Neural cell (in vitro differentiated cells): ENCODE measurements around the gene VARS1. TPM values are rescaled to one million over a fixed set of nuclear protein-coding genes. Genes with fewer than 3 reads are reported as not detected.

Experiments
- H2AFZ ChIP-seq: fragments of 200-600, 300-800 bp; sonication (generic), shearing (Covaris generic); 2 replicates; pipeline ENCODE4 v1.6.0; 2014; ENCODE audit warnings: low read depth, mild to moderate bottlenecking, antibody characterized with exemption, low read length, moderate library complexity
- H3F3A ChIP-seq: fragments of 200-600 bp; shearing (Covaris generic); 2 replicates; pipeline ENCODE4 v1.6.1; 2016; ENCODE audit warnings: mild to moderate bottlenecking, moderate library complexity, mixed read lengths, antibody characterized with exemption, low read length; ENCODE audit not compliant: insufficient read depth, poor library complexity, severe bottlenecking
- H3K27ac ChIP-seq: fragments of 200-600, 300-800 bp; sonication (generic), shearing (Covaris generic); 2 replicates; pipeline ENCODE4 v1.5.1; 2014; ENCODE audit warnings: mild to moderate bottlenecking, low read length, moderate library complexity
- H3K27me3 ChIP-seq: fragments of 300-800, 200-600 bp; sonication (generic), shearing (Covaris generic); 2 replicates; pipeline ENCODE4 v1.6.0; 2014; ENCODE audit warnings: mild to moderate bottlenecking, low read depth, low read length, moderate library complexity; ENCODE audit not compliant: insufficient read depth
- H3K36me3 ChIP-seq: fragments of 300-800, 200-600 bp; sonication (generic), shearing (Covaris generic); 2 replicates; pipeline ENCODE4 v1.5.1; 2014; ENCODE audit warnings: mild to moderate bottlenecking, antibody characterized with exemption, low read length, moderate library complexity; ENCODE audit not compliant: insufficient read depth
- H3K4me2 ChIP-seq: fragments of 300-800, 200-600 bp; sonication (generic), shearing (Covaris generic); 2 replicates; pipeline ENCODE4 v1.6.0; 2014; ENCODE audit warnings: mild to moderate bottlenecking, low read length
- H3K4me3 ChIP-seq: fragments of 300-800, 200-600 bp; sonication (generic), shearing (Covaris generic); 2 replicates; pipeline ENCODE4 v1.5.1; 2014; ENCODE audit warnings: mild to moderate bottlenecking, low read length, moderate library complexity
- H3K79me2 ChIP-seq: fragments of 200-600 bp; shearing (Covaris generic); replicated peaks from 2 replicates; pipeline ENCODE4 v1.6.0; 2014; ENCODE audit warnings: mild to moderate bottlenecking, low read length, moderate library complexity; ENCODE audit not compliant: insufficient read depth
- H3K9ac ChIP-seq: fragments of 300-800, 200-600 bp; sonication (generic), shearing (Covaris generic); 2 replicates; pipeline ENCODE4 v1.6.1; 2016; ENCODE audit warnings: mild to moderate bottlenecking, low read length, mixed read lengths
- H3K9me2 ChIP-seq: fragments of 200-600 bp; shearing (Covaris generic); 2 replicates; pipeline ENCODE4 v1.6.1; 2016; ENCODE audit warnings: mild to moderate bottlenecking, low read length, mixed read lengths; ENCODE audit not compliant: insufficient read depth
- H3K9me3 ChIP-seq: fragments of 200-600, 300-800 bp; sonication (generic), shearing (Covaris generic); 2 replicates; pipeline ENCODE4 v1.6.1; 2016; ENCODE audit warnings: mild to moderate bottlenecking, mixed run types, low read length, moderate library complexity, mixed read lengths
- H4K20me1 ChIP-seq: fragments of 200-600 bp; shearing (Covaris generic); 2 replicates; pipeline ENCODE4 v1.6.1; 2016; ENCODE audit warnings: mild to moderate bottlenecking, mixed run types; ENCODE audit not compliant: insufficient read depth
- CTCF ChIP-seq: fragments of 450-650 bp; IDR thresholded peaks from 2 replicates; pipeline ENCODE4 v1.5.1; 2014; ENCODE audit warnings: antibody characterized with exemption, mild to moderate bottlenecking, moderate library complexity; ENCODE audit not compliant: poor library complexity, severe bottlenecking
- EP300 ChIP-seq: fragments of 450-650 bp; conservative IDR thresholded peaks from 2 replicates; pipeline ENCODE4 v1.6.1; 2014; ENCODE audit warnings: antibody characterized with exemption, mild to moderate bottlenecking, moderate library complexity; ENCODE audit not compliant: poor library complexity, severe bottlenecking
- EZH2 ChIP-seq: fragments of 200-600, 300-800 bp; shearing (Covaris generic), sonication (generic); IDR thresholded peaks from 2 replicates; pipeline ENCODE4 v1.6.1; 2014; ENCODE audit warnings: antibody characterized with exemption, low read length, borderline replicate concordance, mild to moderate bottlenecking; ENCODE audit not compliant: insufficient read depth, poor library complexity, severe bottlenecking
- MXI1 ChIP-seq: fragments of 450-650 bp; conservative IDR thresholded peaks from 2 replicates; pipeline ENCODE4 v1.6.1; 2014; ENCODE audit warnings: antibody characterized with exemption, mild to moderate bottlenecking; ENCODE audit not compliant: poor library complexity, severe bottlenecking
- POLR2AphosphoS5 ChIP-seq: IDR thresholded peaks from 2 replicates; pipeline ENCODE4 v1.6.1; 2012
- RAD21 ChIP-seq: fragments of 450-650 bp; conservative IDR thresholded peaks from 2 replicates; pipeline ENCODE4 v1.6.1; 2014; ENCODE audit warnings: antibody characterized with exemption, mild to moderate bottlenecking, moderate library complexity
- REST ChIP-seq: IDR thresholded peaks from 2 replicates; pipeline ENCODE4 v1.6.1; 2012; ENCODE audit warnings: borderline replicate concordance
- SMC3 ChIP-seq: fragments of 450-650 bp; conservative IDR thresholded peaks from 2 replicates; pipeline ENCODE4 v1.6.1; 2014; ENCODE audit warnings: antibody characterized with exemption, mild to moderate bottlenecking, moderate library complexity; ENCODE audit not compliant: poor library complexity
- TAF1 ChIP-seq: IDR thresholded peaks from 2 replicates; pipeline ENCODE4 v1.6.1; 2012; ENCODE audit warnings: low read depth
- polyA plus RNA-seq: library from polyadenylated mRNA; depleted of rRNA; stranded (reverse); fragments of >200 nt; gene quantifications from 2 replicates; pipeline ENCODE4 v1.2.3, GENCODE V29; 2014

Gene VARS1
- polyA plus RNA-seq, 1 donor from 2014 or later: 40.9 TPM

DNA sequence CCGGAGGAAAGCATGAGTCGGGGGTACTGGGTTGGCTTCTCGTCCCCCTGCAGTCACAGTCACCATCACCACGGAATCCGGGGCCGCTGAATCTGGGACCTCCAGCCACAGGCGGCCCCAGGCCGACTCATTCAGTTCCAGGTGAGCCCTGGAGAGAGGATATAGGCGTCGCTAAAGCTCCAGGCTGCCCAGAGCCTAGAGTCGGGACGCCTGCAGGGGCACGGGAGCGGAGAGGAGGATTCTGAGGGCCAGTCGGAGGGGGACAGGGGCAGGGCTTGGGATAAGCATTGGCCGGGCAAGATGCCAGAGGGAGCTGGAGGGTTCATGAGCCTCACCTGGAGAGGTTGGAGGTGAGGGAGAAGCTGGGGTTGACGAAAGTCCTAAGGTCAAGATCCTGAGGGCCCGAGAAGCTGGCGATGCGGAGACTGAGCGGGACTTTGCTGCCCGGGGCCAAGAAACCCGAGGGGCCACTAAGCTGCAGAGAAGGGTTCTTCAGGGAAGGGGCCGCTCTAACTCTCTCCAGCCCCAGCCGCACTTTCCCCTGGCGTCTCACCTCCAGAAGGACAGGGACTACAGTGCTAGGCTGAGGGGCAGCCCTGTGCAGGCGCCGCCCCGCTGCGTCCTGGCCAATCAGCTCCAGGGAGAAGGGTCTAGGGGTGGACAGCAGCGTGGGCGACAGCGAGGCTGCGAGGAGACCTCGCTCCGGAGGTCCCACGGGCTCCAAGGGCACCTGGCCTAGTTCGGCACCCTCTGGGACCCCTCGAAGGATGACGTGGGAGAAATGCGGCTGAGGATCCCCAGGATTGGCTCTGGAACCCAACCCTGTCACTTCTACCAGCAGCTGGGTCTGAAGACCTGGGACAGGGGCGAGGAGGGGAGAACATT is 29.4 kb downstream of the VARS1 start:
- Histone ChIP-seq H3K36me3 (no peaks in the 10 kb centered on the region), H3K9me2 (no peaks in the 10 kb centered on the region), H3K4me2 (no peak overlapping the region), H3K27me3 (no peaks in the 10 kb centered on the region), H3K4me3 (no peak overlapping the region), H4K20me1 (no peaks in the 10 kb centered on the region), H3K9ac (no peak overlapping the region), H3F3A (no peaks in the 10 kb centered on the region), H3K27ac (no peak overlapping the region), H3K9me3 (no peaks in the 10 kb centered on the region), H3K79me2 (no peaks in the 10 kb centered on the region), H2AFZ (no peak overlapping the region)
- TF ChIP-seq REST: no peak
- TF ChIP-seq TAF1: no peak
- no peak for TF ChIP-seq CTCF

- TF ChIP-seq SMC3: no peak
- H3K36me3 ChIP-seq: no peaks in the 10 kb centered on the region
- H3K9ac ChIP-seq: no peak overlapping the region
- H3K27me3 ChIP-seq: no peaks in the 10 kb centered on the region
- no peak overlapping the region for H3K4me2 ChIP-seq
- no peaks in the 10 kb centered on the region for H3F3A ChIP-seq
- no peak overlapping the region for H3K27ac ChIP-seq
- no peaks in the 10 kb centered on the region for H3K9me3 ChIP-seq
- no peaks in the 10 kb centered on the region for H3K79me2 ChIP-seq
- no peak overlapping the region for H2AFZ ChIP-seq
- H3K4me3 ChIP-seq: no peak overlapping the region
- no peaks in the 10 kb centered on the region for H3K9me2 ChIP-seq
- H4K20me1 ChIP-seq: no peaks in the 10 kb centered on the region
These were observed 30.0 kb downstream of the VARS1 start for GRCh38 chr6:31765559-31765909.

DNA sequence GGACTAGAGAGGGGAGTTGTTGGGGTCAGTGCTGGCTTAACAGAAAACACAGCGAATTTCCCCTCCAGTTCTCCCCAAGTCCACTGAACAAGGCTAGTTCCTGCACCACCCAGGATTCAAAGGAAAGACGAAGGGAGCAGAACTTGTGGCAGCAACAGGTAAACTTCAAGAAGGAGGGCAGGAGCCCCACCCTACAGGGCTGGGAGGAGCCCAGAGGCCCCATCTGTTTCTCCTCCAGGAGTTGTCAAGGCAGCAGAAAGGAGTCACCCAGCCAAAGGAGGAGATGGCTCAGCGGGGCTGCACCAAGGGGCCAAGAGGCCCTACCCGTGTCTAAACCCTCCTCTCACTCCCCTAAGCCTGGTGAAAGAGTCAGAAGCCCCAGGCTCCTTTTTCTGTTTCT is 31.4 kb downstream of the VARS1 start:
- Histone ChIP-seq H2AFZ (no peak overlapping the region), H3K9me3 (no peaks in the 10 kb centered on the region), H3K27ac (no peak overlapping the region), H3K27me3 (no peaks in the 10 kb centered on the region), H3F3A (no peaks in the 10 kb centered on the region), H3K9me2 (no peaks in the 10 kb centered on the region), H3K4me2 (no peak overlapping the region), H3K79me2 (no peaks in the 10 kb centered on the region), H3K4me3 (no peak overlapping the region), H3K36me3 (no peaks in the 10 kb centered on the region), H4K20me1 (no peaks in the 10 kb centered on the region), H3K9ac (no peak overlapping the region)
- TF ChIP-seq SMC3 (no peak), REST (no peak), MXI1 (no peak), RAD21 (no peak), POLR2AphosphoS5 (no peak), EZH2 (no peak), CTCF (no peak), TAF1 (no peak), EP300 (no peak)
